Sigmoid colon (tissue), 4 donors: ENCODE results near the gene PMFBP1.
A peak's percentile ranks its signal among the peaks of the same experiment; 100 is the strongest.

Source experiments
- EP300 ChIP-seq, 4 donors: sonication (generic); formaldehyde crosslinking; IDR thresholded peaks; one replicate each; pipeline ENCODE4 v1.6.1; 2017; ENCODE audit warnings: antibody characterized with exemption in 4 of 4
- POLR2AphosphoS5 ChIP-seq, 4 donors: sonication (generic); formaldehyde crosslinking; IDR thresholded peaks; one replicate each; pipeline ENCODE4 v1.6.1; 2017; ENCODE audit warnings: antibody characterized with exemption in 4 of 4
- TF ChIP-seq, protein P1 (sequence below), 4 experiments: fragments of 450-650 bp in 3 of 4; fragments of 200-600 bp in 1 of 4; IDR thresholded peaks; one replicate each; pipeline ENCODE4 v1.5.1; 2016 to 2019; ENCODE audit warnings: antibody characterized with exemption in 4 of 4, mild to moderate bottlenecking in 3 of 4, moderate library complexity in 2 of 4

GRCh38 chr16:72124761-72125634, 47.0 kb downstream of the PMFBP1 start:
- TF ChIP-seq, protein P1, sequence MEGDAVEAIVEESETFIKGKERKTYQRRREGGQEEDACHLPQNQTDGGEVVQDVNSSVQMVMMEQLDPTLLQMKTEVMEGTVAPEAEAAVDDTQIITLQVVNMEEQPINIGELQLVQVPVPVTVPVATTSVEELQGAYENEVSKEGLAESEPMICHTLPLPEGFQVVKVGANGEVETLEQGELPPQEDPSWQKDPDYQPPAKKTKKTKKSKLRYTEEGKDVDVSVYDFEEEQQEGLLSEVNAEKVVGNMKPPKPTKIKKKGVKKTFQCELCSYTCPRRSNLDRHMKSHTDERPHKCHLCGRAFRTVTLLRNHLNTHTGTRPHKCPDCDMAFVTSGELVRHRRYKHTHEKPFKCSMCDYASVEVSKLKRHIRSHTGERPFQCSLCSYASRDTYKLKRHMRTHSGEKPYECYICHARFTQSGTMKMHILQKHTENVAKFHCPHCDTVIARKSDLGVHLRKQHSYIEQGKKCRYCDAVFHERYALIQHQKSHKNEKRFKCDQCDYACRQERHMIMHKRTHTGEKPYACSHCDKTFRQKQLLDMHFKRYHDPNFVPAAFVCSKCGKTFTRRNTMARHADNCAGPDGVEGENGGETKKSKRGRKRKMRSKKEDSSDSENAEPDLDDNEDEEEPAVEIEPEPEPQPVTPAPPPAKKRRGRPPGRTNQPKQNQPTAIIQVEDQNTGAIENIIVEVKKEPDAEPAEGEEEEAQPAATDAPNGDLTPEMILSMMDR (IDR thresholded peaks at IDR 0.05), result peak; percentile 47 to 65 (median 57)
- no peak for TF ChIP-seq POLR2AphosphoS5 (IDR thresholded peaks at IDR 0.05)
- TF ChIP-seq EP300 (IDR thresholded peaks at IDR 0.05), result no peak
